Lung (tissue), 12 donors: Measurements from ENCODE around the gene ARHGEF33. TPM values are rescaled to one million over a fixed set of nuclear protein-coding genes. Genes with fewer than 3 reads are reported as not detected.

ENCODE experiments used
- ATAC-seq: fragments of 200-7000 bp; cut with Tn5 transposase; one replicate; pipeline ENCODE4 v1.9.1; 2020; ENCODE audit warnings: moderate number of reproducible peaks; ENCODE audit not compliant: insufficient read depth, low FRiP score
- DNase-seq, 3 donors: peaks; one replicate each; pipeline ENCODE4 v3.0.0-alpha.2; 2013 to 2017
- H3K27ac ChIP-seq, 2 donors: one replicate each; pipeline ENCODE4 v1.5.1; 2013; ENCODE audit warnings: mild to moderate bottlenecking in 2 of 2, moderate library complexity in 2 of 2, control low read depth in 1 of 2, inconsistent platforms in 1 of 2, low read depth in 1 of 2, low read length in 1 of 2
- H3K27me3 ChIP-seq, 3 donors: one replicate each; pipeline ENCODE4 v1.5.1; 2013; ENCODE audit warnings: low read length in 2 of 3; ENCODE audit not compliant: control insufficient read depth in 3 of 3, insufficient read depth in 3 of 3
- H3K36me3 ChIP-seq, 4 donors: one replicate each; pipeline ENCODE4 v1.5.1; 2013; ENCODE audit warnings: low read length in 4 of 4, mild to moderate bottlenecking in 1 of 4, moderate library complexity in 1 of 4; ENCODE audit not compliant: control insufficient read depth in 4 of 4, insufficient read depth in 4 of 4
- H3K4me1 ChIP-seq, 5 donors: one replicate each; pipeline ENCODE4 v1.5.1; 2013; ENCODE audit warnings: low read length in 5 of 5, mild to moderate bottlenecking in 2 of 5, moderate library complexity in 1 of 5; ENCODE audit not compliant: control insufficient read depth in 5 of 5, insufficient read depth in 5 of 5
- H3K4me3 ChIP-seq: one replicate; pipeline ENCODE4 v1.5.1; 2013; ENCODE audit warnings: mild to moderate bottlenecking, control low read depth, moderate library complexity
- H3K9ac ChIP-seq, 2 donors: one replicate each; pipeline ENCODE4 v1.5.1; 2013; ENCODE audit warnings: low read length in 2 of 2, control low read depth in 1 of 2; ENCODE audit not compliant: insufficient read depth in 1 of 2
- H3K9me3 ChIP-seq, 4 donors: one replicate each; pipeline ENCODE4 v1.5.1; 2013; ENCODE audit warnings: low read length in 3 of 4, mild to moderate bottlenecking in 1 of 4, moderate library complexity in 1 of 4; ENCODE audit not compliant: control insufficient read depth in 4 of 4, insufficient read depth in 3 of 4
- CTCF ChIP-seq: IDR thresholded peaks from 2 replicates; pipeline ENCODE4 v1.5.1; 2012; ENCODE audit warnings: mild to moderate bottlenecking; ENCODE audit errors: control extremely low read depth, extremely low read depth
- WGBS, 2 donors: extraction: QIAGEN DNeasy Blood & Tissue Kit; methylation state at CpG; one replicate each; pipeline ENCODE4 v1.1.7; 2013; 5-methylcytosine and 5-hydroxymethylcytosine counted together
- polyA plus RNA-seq, 2 donors: library from polyadenylated mRNA; stranded (reverse); fragments of 200-250 nt; gene quantifications; one replicate each; pipeline ENCODE4 v1.2.1, GENCODE V29; 2013
- total RNA-seq, 2 donors: library from RNA; depleted of rRNA in 1 of 2; stranded (reverse); fragments of >200 nt in 1 of 2; gene quantifications; one replicate each; pipeline ENCODE4 v1.2.1, GENCODE V29; 2014 to 2021
- donor health status: control.
- donor health status: control.
- donor health status: Bipolar disorder and iron deficiency.
- donor health status: healthy.
- donor health status: DM: yes; HTN: yes; CAD: no.

ARHGEF33 gene
- total and polyA plus RNA-seq, 4 donors: 0.23 to 5.5 (median 0.68) TPM

- peaks cover 0 to 2% (median 0%) of the 10 kb centered on the region in 4 donors for H3K9me3 ChIP-seq
- H3K36me3 ChIP-seq: no peaks in the 10 kb centered on the region
- no peak overlapping the region for H3K27ac ChIP-seq
- no peak for TF ChIP-seq CTCF
- ATAC-seq (no peak), DNase-seq (peak; percentile 79 to 93 (median 87))
- no peak overlapping the region for H3K4me3 ChIP-seq
- H3K27me3 ChIP-seq: no peaks in the 10 kb centered on the region
- H3K9ac ChIP-seq: no peak overlapping the region
- peaks cover 0 to 7% (median 0%) of the 10 kb centered on the region in 5 donors for H3K4me1 ChIP-seq
Observed at GRCh38 chr2:38951766-38952165, 62.1 kb downstream of the ARHGEF33 start.

GRCh38 chr2:38957972-38958371 lies 68.3 kb downstream of the ARHGEF33 start:
- 95 to 97% methylated on average over 5 of the region's 5 CpGs for whole genome bisulfite sequencing, 2 donors
- no peaks in the 10 kb centered on the region for H3K9me3 ChIP-seq
- H3K36me3 ChIP-seq: no peaks in the 10 kb centered on the region
- H3K4me3 ChIP-seq: no peak overlapping the region
- no peak overlapping the region for H3K9ac ChIP-seq
- DNase-seq (no peak), ATAC-seq (no peak)
- H3K27ac ChIP-seq: no peak overlapping the region
- no peaks in the 10 kb centered on the region for H3K27me3 ChIP-seq
- peaks cover 0 to 7% (median 4%) of the 10 kb centered on the region in 5 donors for H3K4me1 ChIP-seq
- no peak for TF ChIP-seq CTCF

- Histone ChIP-seq H3K27ac (no peak overlapping the region), H3K9me3 (no peaks in the 10 kb centered on the region), H3K27me3 (no peaks in the 10 kb centered on the region), H3K36me3 (no peaks in the 10 kb centered on the region), H3K4me3 (no peak overlapping the region), H3K9ac (no peak overlapping the region), H3K4me1 (peaks cover 0 to 7% (median 4%) of the 10 kb centered on the region in 5 donors)
- DNase-seq: no peak
- no peak for ATAC-seq
- TF ChIP-seq CTCF: no peak
- 82 to 85% methylated on average over 24 of the region's 24 CpGs for WGBS, 2 donors
Observed at GRCh38 chr2:38959466-38959865, 69.8 kb downstream of the ARHGEF33 start.

GRCh38 chr2:38959938-38960608 lies 70.4 kb downstream of the ARHGEF33 start:
- H3K4me3 ChIP-seq: peak overlapping the region; percentile 29

More at GRCh38 chr2:38959938-38960608, 70.4 kb downstream of the ARHGEF33 start:
- TF ChIP-seq CTCF: no peak
- Histone ChIP-seq H3K9me3 (no peaks in the 10 kb centered on the region), H3K9ac (no peak overlapping the region), H3K4me1 (peaks cover 0 to 7% (median 4%) of the 10 kb centered on the region in 5 donors), H3K27ac (no peak overlapping the region), H3K27me3 (no peaks in the 10 kb centered on the region), H3K36me3 (no peaks in the 10 kb centered on the region)
- DNase-seq: peak; percentile 91 to 96 (median 91)
- peak; percentile 82 for ATAC-seq
- 4 to 10% methylated on average over 71 to 97 of the region's 97 CpGs for WGBS, 2 donors
